ENCODE measurements around the gene HIC1. TPM values are rescaled to one million over a fixed set of nuclear protein-coding genes. Genes with fewer than 3 reads are reported as not detected.
A peak's percentile ranks its signal among the peaks of the same experiment; 100 is the strongest.

HIC1 gene
- total RNA-seq, 1 donor from 2014 or later, result 1.3 TPM

- Histone ChIP-seq H3K36me3 (ENCODE audit: control insufficient read depth, insufficient read depth, low read length) (peaks cover 10% of the 10 kb centered on the region), H3K27me3 (ENCODE audit: control insufficient read depth, insufficient read depth, low read length) (no peaks in the 10 kb centered on the region), H3K4me3 (ENCODE audit: low read depth, low read length) (no peak overlapping the region)
- TF ChIP-seq CTCF (IDR thresholded peaks at IDR 0.05; ENCODE audit: insufficient read depth, low read length, severe bottlenecking), result no peak
- FAIRE-seq, result no peak
- no peak for DNase-seq (ENCODE audit: low read depth)
Measured at GRCh38 chr17:2047590-2047989, 7.3 kb upstream of the HIC1 start.

GRCh38 chr17:2048805-2049204 lies 6.1 kb upstream of the HIC1 start:
- no peak for FAIRE-seq
- no peak for TF ChIP-seq CTCF (IDR thresholded peaks at IDR 0.05; ENCODE audit: insufficient read depth, low read length, severe bottlenecking)
- Histone ChIP-seq H3K4me3 (ENCODE audit: low read depth, low read length) (peak overlapping the region; percentile 66), H3K36me3 (ENCODE audit: control insufficient read depth, insufficient read depth, low read length) (peaks cover 3% of the 10 kb centered on the region), H3K27me3 (ENCODE audit: control insufficient read depth, insufficient read depth, low read length) (no peaks in the 10 kb centered on the region)
- DNase-seq (ENCODE audit: low read depth), result no peak

- H3K4me3 ChIP-seq (ENCODE audit: low read depth, low read length), result peak overlapping the region; percentile 66
- peak; percentile 13 for FAIRE-seq
- peaks cover 2% of the 10 kb centered on the region for H3K36me3 ChIP-seq (ENCODE audit: control insufficient read depth, insufficient read depth, low read length)
- peak; percentile 49 for DNase-seq (ENCODE audit: low read depth)
- no peaks in the 10 kb centered on the region for H3K27me3 ChIP-seq (ENCODE audit: control insufficient read depth, insufficient read depth, low read length)
- TF ChIP-seq CTCF (IDR thresholded peaks at IDR 0.05; ENCODE audit: insufficient read depth, low read length, severe bottlenecking), result no peak
Measured at GRCh38 chr17:2049333-2050299, 5.3 kb upstream of the HIC1 start.

- H3K27me3 ChIP-seq (ENCODE audit: control insufficient read depth, insufficient read depth, low read length), result no peaks in the 10 kb centered on the region
- no peaks in the 10 kb centered on the region for H3K36me3 ChIP-seq (ENCODE audit: control insufficient read depth, insufficient read depth, low read length)
- peak overlapping the region; percentile 66 for H3K4me3 ChIP-seq (ENCODE audit: low read depth, low read length)
- DNase-seq (ENCODE audit: low read depth), result no peak
- peak; percentile 7 for TF ChIP-seq CTCF (IDR thresholded peaks at IDR 0.05; ENCODE audit: insufficient read depth, low read length, severe bottlenecking)
- FAIRE-seq, result no peak
Measured at GRCh38 chr17:2050300-2051060, 4.4 kb upstream of the HIC1 start.

GRCh38 chr17:2051061-2051932 lies 3.6 kb upstream of the HIC1 start:
- Histone ChIP-seq H3K36me3 (ENCODE audit: control insufficient read depth, insufficient read depth, low read length) (no peaks in the 10 kb centered on the region), H3K4me3 (ENCODE audit: low read depth, low read length) (peak overlapping the region; percentile 66), H3K27me3 (ENCODE audit: control insufficient read depth, insufficient read depth, low read length) (no peaks in the 10 kb centered on the region)
- no peak for FAIRE-seq
- DNase-seq (ENCODE audit: low read depth), result no peak
- TF ChIP-seq CTCF (IDR thresholded peaks at IDR 0.05; ENCODE audit: insufficient read depth, low read length, severe bottlenecking), result no peak
